ENCODE data around the gene FSTL4. TPM values are rescaled to one million over a fixed set of nuclear protein-coding genes. Genes with fewer than 3 reads are reported as not detected.

The FSTL4 gene
- total RNA-seq, 2 experiments from 2014 or later, result not detected

- TF ChIP-seq, protein P1, sequence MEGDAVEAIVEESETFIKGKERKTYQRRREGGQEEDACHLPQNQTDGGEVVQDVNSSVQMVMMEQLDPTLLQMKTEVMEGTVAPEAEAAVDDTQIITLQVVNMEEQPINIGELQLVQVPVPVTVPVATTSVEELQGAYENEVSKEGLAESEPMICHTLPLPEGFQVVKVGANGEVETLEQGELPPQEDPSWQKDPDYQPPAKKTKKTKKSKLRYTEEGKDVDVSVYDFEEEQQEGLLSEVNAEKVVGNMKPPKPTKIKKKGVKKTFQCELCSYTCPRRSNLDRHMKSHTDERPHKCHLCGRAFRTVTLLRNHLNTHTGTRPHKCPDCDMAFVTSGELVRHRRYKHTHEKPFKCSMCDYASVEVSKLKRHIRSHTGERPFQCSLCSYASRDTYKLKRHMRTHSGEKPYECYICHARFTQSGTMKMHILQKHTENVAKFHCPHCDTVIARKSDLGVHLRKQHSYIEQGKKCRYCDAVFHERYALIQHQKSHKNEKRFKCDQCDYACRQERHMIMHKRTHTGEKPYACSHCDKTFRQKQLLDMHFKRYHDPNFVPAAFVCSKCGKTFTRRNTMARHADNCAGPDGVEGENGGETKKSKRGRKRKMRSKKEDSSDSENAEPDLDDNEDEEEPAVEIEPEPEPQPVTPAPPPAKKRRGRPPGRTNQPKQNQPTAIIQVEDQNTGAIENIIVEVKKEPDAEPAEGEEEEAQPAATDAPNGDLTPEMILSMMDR (conservative IDR thresholded peaks at IDR 0.05; ENCODE audit: low read length), result no peak
- no peak for TF ChIP-seq EZH2phosphoT487 (IDR thresholded peaks at IDR 0.05; ENCODE audit: borderline replicate concordance, low read depth, low read length)
- H3K79me2 ChIP-seq (ENCODE audit: insufficient read depth, low read depth, low read length), result no peaks in the 10 kb centered on the region
- H3K9me3 ChIP-seq (ENCODE audit: low read length), result no peaks in the 10 kb centered on the region
- H3K4me1 ChIP-seq (ENCODE audit: insufficient read depth, low read length, poor library complexity, severe bottlenecking), result no peaks in the 10 kb centered on the region
- H3K27ac ChIP-seq (ENCODE audit: low read depth, low read length, poor library complexity, severe bottlenecking), result no peak overlapping the region
- no peaks in the 10 kb centered on the region for H3K9me2 ChIP-seq (ENCODE audit: insufficient read depth, low read length)
- intact Hi-C loops (cut with micrococcal nuclease; ENCODE audit: unreplicated experiment), result no loop called here
- CTCF ChIA-PET (ENCODE audit: unreplicated experiment), result no interaction called here
- no TSS peak for BruUV-seq (replicated peaks)
- H4K20me1 ChIP-seq (ENCODE audit: insufficient read depth, low read length), result no peaks in the 10 kb centered on the region
- H3K36me3 ChIP-seq (ENCODE audit: insufficient read depth, low read length), result no peaks in the 10 kb centered on the region
- POLR2A ChIA-PET, result no interaction called here
- DNase-seq (ENCODE audit: low spot score), result no peak
- H2AFZ ChIP-seq (ENCODE audit: low read length), result no peak overlapping the region
- H3K4me2 ChIP-seq (ENCODE audit: low read length), result no peak overlapping the region
- no peak overlapping the region for H3K4me3 ChIP-seq (ENCODE audit: low read depth, low read length, poor library complexity, severe bottlenecking)
Observed at GRCh38 chr5:133163839-133164238, 448.5 kb downstream of the FSTL4 start.

DNA sequence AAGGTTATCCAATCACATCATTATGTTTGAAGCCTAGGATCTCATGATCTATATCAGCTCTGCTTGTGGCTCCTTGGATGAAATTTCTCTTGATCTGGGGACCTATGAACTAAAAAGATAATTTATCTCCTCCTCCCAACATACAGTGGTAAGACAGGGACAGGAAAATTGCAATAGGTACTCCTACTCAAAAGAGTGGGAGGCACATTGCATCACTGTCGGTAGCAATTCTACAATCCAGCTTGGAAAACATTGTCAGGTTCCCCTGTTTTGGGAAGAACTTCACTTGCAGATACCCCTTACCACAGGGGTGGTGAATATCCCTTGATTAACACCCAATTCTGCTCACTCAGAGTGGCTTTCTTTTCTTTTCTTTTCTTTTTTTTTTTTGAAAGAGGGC is 452.8 kb downstream of the FSTL4 start:
- no peak overlapping the region for H3K4me2 ChIP-seq (ENCODE audit: low read length)
- no peaks in the 10 kb centered on the region for H4K20me1 ChIP-seq (ENCODE audit: insufficient read depth, low read length)
- no peaks in the 10 kb centered on the region for H3K4me1 ChIP-seq (ENCODE audit: insufficient read depth, low read length, poor library complexity, severe bottlenecking)
- H2AFZ ChIP-seq (ENCODE audit: low read length), result no peak overlapping the region
- ChIA-PET CTCF (ENCODE audit: unreplicated experiment) (no interaction called here), POLR2A (no interaction called here)
- H3K9me2 ChIP-seq (ENCODE audit: insufficient read depth, low read length), result no peaks in the 10 kb centered on the region
- H3K79me2 ChIP-seq (ENCODE audit: insufficient read depth, low read depth, low read length), result no peaks in the 10 kb centered on the region
- H3K9me3 ChIP-seq (ENCODE audit: low read length), result no peaks in the 10 kb centered on the region
- intact Hi-C loops (cut with micrococcal nuclease; ENCODE audit: unreplicated experiment), result no loop called here
- no TSS peak for BruUV-seq (replicated peaks)
- no peak overlapping the region for H3K4me3 ChIP-seq (ENCODE audit: low read depth, low read length, poor library complexity, severe bottlenecking)
- TF ChIP-seq, protein P1 (conservative IDR thresholded peaks at IDR 0.05; ENCODE audit: low read length), result no peak
- no peak for TF ChIP-seq EZH2phosphoT487 (IDR thresholded peaks at IDR 0.05; ENCODE audit: borderline replicate concordance, low read depth, low read length)
- no peak for DNase-seq (ENCODE audit: low spot score)
- no peak overlapping the region for H3K27ac ChIP-seq (ENCODE audit: low read depth, low read length, poor library complexity, severe bottlenecking)
- no peaks in the 10 kb centered on the region for H3K36me3 ChIP-seq (ENCODE audit: insufficient read depth, low read length)

DNA sequence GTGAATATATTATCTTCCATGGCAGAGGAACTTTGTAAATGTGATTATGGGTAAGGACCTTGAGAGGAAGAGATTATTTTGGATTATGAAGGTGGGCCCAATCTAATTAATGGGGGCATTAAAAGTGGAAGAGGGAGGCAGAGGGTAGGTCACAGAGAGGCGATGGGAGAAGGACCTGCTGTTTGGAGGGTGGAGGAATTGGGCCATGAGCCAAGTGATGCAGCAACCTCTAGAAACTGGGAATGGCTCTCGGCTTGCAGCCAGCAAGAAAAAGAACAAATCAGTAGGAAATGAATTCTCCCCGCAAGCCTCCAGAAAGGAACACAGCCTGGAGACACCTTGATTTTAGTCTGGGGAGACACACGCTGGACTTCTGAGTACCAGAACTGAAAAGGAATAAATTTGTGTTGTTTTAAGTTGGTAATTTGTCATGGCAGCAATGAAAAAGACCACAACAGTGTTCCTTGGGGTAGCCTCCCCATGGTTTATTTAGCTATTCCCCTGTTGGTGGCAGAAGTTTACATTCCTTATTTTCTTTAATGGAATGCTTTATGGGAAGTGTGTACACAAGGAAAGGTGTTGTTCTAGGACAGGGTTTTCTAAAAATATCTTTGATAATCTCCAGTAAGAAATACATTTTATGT is 456.9 kb downstream of the FSTL4 start:
- TF ChIP-seq, protein P1 (conservative IDR thresholded peaks at IDR 0.05; ENCODE audit: low read length), result no peak
- no peak for TF ChIP-seq EZH2phosphoT487 (IDR thresholded peaks at IDR 0.05; ENCODE audit: borderline replicate concordance, low read depth, low read length)
- no peak overlapping the region for H2AFZ ChIP-seq (ENCODE audit: low read length)
- H4K20me1 ChIP-seq (ENCODE audit: insufficient read depth, low read length), result no peaks in the 10 kb centered on the region
- intact Hi-C loops (cut with micrococcal nuclease; ENCODE audit: unreplicated experiment), result no loop called here
- H3K27ac ChIP-seq (ENCODE audit: low read depth, low read length, poor library complexity, severe bottlenecking), result no peak overlapping the region
- H3K9me2 ChIP-seq (ENCODE audit: insufficient read depth, low read length), result no peaks in the 10 kb centered on the region
- no peaks in the 10 kb centered on the region for H3K4me1 ChIP-seq (ENCODE audit: insufficient read depth, low read length, poor library complexity, severe bottlenecking)
- BruUV-seq (replicated peaks), result no TSS peak
- H3K4me2 ChIP-seq (ENCODE audit: low read length), result no peak overlapping the region
- ChIA-PET POLR2A (no interaction called here), CTCF (ENCODE audit: unreplicated experiment) (no interaction called here)
- DNase-seq (ENCODE audit: low spot score), result no peak
- no peaks in the 10 kb centered on the region for H3K79me2 ChIP-seq (ENCODE audit: insufficient read depth, low read depth, low read length)
- no peaks in the 10 kb centered on the region for H3K36me3 ChIP-seq (ENCODE audit: insufficient read depth, low read length)
- no peak overlapping the region for H3K4me3 ChIP-seq (ENCODE audit: low read depth, low read length, poor library complexity, severe bottlenecking)
- H3K9me3 ChIP-seq (ENCODE audit: low read length), result no peaks in the 10 kb centered on the region
